Activated CD4-positive, alpha-beta T cell treated with anti-CD3 and anti-CD28 coated beads, Interleukin-2, amount 50 U/mL, for 48 hours (primary cell): ENCODE measurements around the gene ARHGEF6.
A peak's percentile ranks its signal among the peaks of the same experiment; 100 is the strongest.

Source experiments
- DNase-seq, 2 experiments: peaks; one replicate each; pipeline ENCODE4 v3.0.0-alpha.2; 2020

ARHGEF6 gene

DNA sequence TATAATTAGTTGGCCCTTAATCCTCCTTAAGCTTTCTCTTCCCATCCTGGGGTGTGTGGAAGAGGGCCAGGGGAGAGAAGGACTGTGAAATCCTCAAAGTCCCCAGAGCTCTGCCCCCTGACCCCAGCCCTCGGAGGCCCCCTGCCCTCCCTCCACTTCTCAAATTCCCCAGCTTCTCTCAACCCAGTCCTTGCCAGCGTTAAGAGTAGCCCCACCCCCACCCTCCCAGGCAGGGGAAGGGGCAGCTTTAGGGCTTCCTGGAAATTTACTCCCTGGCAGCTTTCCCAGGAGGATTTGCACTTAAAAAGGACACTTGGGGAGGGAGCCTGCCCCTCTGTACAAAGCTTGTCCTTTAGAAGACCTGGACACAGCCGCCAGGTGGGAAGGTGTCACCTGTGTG, 144.6 kb downstream of the ARHGEF6 start:
- no peak for DNase-seq

DNA sequence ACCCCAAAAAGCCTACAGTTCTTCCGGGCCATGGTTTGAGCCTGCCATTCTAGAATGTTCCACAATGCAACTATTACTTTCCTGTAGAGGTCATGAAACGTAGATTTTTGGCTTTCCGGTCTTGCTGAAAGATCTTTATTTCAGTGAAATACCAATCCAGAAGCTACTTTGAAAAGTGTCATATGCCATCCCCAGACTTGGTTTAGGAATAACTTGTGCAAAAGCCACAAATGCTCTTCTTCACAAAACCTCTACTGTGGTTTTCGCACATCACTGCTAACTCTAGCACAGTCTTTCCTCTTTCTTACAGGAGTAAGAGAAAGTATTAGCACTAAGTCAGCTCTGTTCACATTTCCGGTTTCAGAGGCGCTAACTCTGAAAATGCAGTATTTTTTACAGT, 145.5 kb downstream of the ARHGEF6 start:
- no peak for DNase-seq

DNA sequence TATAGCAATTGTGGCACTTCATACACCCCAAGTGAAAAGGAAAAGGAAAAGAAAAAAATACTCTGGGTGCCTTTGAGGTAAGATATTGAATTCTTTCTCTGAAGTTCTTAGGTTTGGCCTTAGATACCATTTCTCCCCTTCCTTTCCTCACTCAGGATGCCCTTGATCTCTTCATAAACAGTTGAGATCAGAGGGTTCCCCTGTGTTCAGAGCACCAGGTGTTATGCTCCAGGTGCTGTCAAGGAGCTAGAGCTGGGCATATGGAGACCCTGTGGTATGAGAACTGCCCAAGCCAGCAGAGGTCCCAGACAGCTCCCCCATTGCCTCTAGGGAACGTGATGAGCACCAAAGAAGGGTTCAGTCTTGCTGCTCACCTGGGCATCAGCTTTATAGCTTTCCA, 149.9 kb downstream of the ARHGEF6 start:
- no peak for DNase-seq

DNA sequence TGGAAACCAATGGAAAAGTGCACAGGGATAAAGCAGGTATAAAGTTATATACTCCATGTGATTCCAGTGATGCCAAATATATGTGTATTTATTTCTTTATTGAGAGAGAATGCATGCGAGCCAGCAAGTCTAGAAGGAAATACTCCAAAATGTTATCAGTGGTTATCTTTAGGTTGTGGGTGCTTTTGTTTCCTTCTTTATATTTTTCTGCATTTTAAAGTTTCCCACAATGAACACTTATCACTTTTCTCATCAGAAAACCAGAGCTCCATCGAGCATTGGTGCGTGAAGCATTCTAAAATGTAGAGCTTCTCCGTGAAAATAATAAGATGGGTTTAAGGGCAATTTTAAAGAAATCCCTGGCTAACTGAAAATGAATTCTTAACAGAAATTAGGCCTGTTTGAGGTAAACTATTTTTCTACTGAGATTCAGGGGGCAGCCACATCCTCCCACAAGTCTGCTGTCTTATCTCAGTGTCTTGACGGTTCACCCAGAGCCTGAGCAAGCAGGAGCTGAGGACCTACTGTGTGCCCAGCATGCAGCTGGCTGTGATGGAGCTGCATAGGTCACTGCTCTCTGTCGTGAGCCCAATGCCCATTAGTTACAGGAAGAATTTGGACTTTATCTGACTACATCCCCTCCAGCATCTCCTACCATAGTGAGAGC, 151.5 kb downstream of the ARHGEF6 start:
- no peak for DNase-seq

DNA sequence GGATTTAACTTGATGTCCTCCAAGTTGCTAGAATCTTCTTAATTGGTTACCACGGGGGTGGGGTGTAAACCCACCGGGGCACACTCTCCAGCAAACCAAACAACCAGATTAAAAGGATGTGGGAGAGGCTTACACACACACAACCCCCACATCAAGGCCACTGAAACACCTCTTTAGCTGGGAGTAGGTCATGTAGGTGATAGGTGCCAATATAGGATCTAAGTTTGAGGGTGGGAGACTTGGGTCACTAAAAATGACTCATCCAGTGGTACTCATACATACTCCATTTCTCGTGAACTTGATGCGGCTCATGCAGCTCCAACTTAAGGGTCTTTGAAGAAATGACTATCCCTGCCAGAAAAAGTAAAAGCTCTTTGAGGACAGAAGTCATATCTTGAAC, 153.3 kb downstream of the ARHGEF6 start:
- DNase-seq, result no peak

DNA sequence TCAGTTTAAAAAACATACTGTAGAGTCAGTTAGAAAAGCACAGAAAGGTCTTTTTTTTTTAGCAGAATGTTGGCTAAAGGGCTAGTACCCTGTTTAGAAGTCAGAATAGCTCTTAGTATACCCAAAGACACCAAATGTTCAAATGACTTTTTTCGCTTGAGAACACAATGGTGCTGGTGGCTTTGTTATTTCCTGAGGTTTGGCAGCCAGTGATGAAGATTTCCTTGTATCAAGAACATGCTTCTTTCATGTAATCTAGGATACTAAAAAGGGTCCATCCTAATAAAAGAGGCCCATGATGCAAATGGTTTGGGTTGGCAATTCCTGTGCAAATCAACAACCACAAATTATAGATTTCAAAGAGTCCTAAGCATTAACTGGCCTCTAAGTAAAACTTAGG, 153.8 kb downstream of the ARHGEF6 start:
- DNase-seq, result no peak

DNA sequence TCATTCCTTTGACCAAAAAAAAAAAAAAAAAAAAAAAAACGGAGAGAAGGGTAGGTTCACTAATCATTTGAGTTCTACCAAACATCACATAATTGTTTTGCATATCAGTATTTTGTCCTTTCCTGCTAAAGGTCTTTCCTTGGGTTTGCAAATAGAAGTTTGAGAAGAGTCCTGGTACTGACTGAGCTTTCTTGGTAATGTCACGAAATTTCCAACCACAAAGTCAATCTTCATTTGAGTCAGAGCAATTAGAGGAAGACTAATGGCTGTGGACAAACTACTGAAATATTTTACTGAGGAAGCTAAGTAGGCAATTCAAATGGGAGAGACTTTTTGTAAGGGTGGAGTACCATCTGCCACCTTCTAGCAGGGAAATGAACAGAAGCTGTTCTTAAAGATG, 154.5 kb downstream of the ARHGEF6 start:
- DNase-seq, result no peak

DNA sequence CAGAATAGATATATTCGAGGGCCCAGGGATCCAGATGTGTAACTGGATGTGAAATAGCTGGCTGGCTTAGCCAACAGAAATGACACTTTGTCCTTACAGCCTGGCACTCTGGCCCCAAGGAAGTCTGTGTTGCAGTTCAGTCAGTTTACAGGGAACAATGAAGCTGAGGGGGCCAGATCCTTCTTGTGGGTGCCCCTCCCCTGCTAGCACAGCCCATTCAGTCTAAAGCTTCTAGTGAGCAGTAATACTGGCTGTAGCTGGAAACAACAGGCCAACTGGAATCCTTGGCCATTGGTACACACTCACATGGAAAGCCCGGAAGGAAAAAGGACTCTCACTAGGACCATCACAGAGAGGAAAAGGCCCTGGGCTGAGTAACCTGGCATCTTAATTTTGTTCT, 155.5 kb downstream of the ARHGEF6 start:
- DNase-seq, result no peak

DNA sequence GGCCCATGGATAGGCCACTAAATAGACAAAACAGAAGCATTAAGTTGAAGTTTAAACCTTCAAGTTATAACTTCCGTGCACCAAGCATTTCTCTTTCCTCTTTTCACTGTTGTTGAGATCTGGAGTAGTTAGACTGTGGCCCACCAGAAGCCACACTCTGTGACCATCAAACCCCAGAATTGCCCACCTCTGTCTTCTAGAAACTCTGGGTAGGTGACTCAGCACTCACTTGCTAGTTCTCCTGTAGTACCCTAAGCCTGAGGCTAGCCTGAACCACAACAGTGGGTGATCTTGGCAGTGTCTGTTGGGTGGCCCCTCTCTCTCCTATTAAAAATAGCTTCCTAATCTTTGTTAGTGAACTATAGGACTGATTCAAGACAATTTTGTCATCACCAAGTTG, 157.3 kb downstream of the ARHGEF6 start:
- DNase-seq, result no peak

DNA sequence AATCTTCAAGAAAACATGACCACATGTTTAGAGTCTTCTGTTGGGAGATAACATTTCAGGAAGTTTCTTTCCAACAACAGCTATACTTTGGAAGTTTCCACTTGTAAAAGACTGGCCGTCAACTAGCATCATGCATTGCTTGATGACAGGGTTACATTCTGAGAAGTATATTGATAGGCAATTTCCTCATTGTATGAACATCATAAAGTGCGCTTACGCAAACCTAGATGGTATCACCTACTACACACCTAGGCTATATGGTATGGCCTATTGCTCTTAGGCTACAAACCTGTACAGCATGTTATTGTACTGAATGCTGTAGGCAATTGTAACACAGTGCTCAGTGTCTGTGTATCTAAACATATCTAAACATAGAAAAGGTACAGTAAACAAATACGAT, 158.2 kb downstream of the ARHGEF6 start:
- no peak for DNase-seq

DNA sequence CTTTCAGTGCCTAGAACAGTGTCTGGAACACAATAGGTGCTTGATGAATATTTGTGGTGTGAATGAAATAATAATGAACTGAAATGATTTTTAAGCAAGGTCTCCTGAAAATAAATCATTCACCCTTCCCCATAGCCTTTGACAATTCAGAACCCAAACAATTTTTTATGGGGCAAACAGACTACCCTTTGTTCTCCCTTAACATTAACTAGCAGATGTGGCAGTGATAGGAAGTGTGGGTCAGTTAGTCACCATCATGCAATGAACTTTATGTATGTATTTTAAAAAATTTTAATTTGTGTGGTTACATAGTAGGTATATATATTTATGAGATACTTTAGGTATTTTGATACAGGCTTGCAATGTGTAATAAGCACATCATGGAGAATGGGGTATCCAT, 160.0 kb downstream of the ARHGEF6 start:
- DNase-seq, result no peak

DNA sequence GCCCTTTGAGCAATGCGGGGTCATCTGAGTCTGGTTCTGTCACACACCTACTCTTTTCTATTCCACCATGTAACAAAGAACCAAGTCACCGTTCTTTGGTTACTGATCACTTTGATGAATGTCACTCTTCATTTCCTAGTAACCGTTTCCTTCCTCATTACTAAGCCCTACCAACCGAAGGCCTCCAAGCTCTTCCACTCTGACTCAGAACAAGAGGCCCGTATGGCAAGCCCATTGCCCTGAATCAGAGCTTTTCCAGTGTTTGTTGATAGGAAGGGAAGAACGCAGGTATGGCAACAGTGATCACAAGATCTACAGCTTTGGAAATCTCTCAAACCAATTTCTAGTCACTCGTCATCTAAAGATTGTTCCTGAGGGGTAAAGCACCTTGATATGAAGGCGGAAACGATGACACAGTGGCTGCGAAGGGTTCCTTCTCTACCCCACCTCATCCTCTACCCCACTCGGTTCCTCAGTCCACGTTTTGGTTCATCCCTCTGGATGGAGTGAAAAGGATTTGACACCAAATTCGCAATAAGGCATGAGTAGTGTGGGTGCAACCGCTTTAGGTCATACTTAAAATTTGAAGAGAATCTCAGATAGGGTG, 160.7 kb downstream of the ARHGEF6 start:
- DNase-seq, result peak; percentile 42 to 56

DNA sequence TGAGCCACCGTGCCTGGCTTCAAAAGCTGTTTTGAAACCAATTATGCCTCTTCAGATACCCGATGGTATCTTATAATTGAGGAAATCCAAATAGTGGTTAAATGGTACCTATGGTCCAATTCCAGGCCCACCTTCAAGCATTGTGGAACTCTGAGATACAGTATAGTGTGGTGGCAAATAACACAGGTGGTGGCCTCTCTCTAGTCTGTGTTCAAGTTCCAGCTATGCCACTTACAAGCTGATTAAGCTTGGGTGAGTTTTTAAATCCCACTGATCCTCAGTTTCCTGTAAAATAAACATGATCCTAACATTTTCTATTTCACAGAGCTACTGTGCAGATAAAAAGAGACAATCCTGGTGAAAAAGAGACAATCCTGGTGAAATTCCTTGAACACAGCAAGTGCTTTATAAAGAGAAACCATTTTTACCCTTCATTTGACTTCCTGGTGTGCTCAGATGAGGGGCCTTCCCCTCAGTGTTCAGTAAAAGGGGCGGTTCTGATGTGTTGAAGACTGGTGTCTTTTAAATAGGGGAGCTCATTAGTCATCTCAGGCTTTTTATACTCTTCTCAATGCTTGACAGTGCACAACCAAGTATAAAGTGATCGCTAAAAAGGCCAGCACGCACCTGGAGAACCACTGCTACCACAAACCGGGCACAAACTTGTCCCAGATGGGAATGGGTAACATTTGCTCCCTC, 163.6 kb downstream of the ARHGEF6 start:
- DNase-seq, result no peak
